HL-60 (cell line): Measurements from ENCODE around the gene PRKAR1B.

Experiments used
- DNase-seq, 2 experiments: peaks; one replicate each; pipeline ENCODE4 v3.0.0-alpha.2; 2010 to 2020; ENCODE audit warnings: low read depth in 1 of 2, low spot score in 1 of 2
- H3K27ac ChIP-seq: fragments of 250-450 bp; sonication (Bioruptor Pico); replicated peaks from 2 replicates; pipeline ENCODE4 v1.5.1; 2020; ENCODE audit warnings: mild to moderate bottlenecking, moderate library complexity
- H3K27me3 ChIP-seq: fragments of 250-450 bp; sonication (Bioruptor Pico); 2 replicates; pipeline ENCODE4 v1.5.1; 2021; ENCODE audit warnings: mild to moderate bottlenecking, moderate library complexity; ENCODE audit not compliant: insufficient read depth, poor library complexity, severe bottlenecking
- H3K4me3 ChIP-seq: replicated peaks from 2 replicates; pipeline ENCODE4 v1.5.1; 2011; ENCODE audit warnings: mild to moderate bottlenecking, control low read depth, low read length; ENCODE audit not compliant: insufficient read depth
- GABPA ChIP-seq: IDR thresholded peaks from 2 replicates; pipeline ENCODE4 v1.6.1; 2012; ENCODE audit warnings: low read depth
- POLR2AphosphoS5 ChIP-seq: IDR thresholded peaks from 2 replicates; pipeline ENCODE4 v1.6.1; 2012; ENCODE audit warnings: low read depth
- REST ChIP-seq: IDR thresholded peaks from 2 replicates; pipeline ENCODE4 v1.6.1; 2012; ENCODE audit warnings: low read depth; ENCODE audit not compliant: insufficient replicate concordance
- SPI1 ChIP-seq: IDR thresholded peaks from 2 replicates; pipeline ENCODE4 v1.6.1; 2012; ENCODE audit warnings: low read depth, mild to moderate bottlenecking, borderline replicate concordance
- TF ChIP-seq, protein P1 (sequence below): IDR thresholded peaks from one replicate; pipeline ENCODE4 v1.5.1; 2011; ENCODE audit warnings: low read length, control low read depth, inconsistent platforms; ENCODE audit not compliant: insufficient read depth

The PRKAR1B gene

DNA sequence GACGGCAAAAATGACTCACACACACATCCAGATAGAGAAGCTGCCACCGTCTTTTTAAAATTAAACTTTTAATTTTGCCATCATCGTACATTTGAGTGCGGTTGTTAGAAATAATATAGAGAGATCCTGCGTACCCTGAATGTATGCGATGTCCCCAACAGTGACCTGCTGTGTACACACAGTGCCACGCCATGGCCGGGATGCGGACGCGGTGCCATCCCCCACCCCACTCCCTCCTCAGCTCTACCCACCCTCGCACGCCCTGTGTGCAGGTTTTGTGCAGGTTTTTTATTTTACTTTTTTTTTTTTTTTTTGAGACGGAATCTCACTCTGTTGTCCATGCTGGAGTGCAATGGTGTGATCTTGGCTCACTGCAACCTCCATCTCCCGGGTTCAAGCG lies 148.7 kb downstream of the PRKAR1B start:
- no peaks in the 10 kb centered on the region for H3K27me3 ChIP-seq
- DNase-seq: no peak
- H3K4me3 ChIP-seq: no peak overlapping the region
- TF ChIP-seq, protein P1, sequence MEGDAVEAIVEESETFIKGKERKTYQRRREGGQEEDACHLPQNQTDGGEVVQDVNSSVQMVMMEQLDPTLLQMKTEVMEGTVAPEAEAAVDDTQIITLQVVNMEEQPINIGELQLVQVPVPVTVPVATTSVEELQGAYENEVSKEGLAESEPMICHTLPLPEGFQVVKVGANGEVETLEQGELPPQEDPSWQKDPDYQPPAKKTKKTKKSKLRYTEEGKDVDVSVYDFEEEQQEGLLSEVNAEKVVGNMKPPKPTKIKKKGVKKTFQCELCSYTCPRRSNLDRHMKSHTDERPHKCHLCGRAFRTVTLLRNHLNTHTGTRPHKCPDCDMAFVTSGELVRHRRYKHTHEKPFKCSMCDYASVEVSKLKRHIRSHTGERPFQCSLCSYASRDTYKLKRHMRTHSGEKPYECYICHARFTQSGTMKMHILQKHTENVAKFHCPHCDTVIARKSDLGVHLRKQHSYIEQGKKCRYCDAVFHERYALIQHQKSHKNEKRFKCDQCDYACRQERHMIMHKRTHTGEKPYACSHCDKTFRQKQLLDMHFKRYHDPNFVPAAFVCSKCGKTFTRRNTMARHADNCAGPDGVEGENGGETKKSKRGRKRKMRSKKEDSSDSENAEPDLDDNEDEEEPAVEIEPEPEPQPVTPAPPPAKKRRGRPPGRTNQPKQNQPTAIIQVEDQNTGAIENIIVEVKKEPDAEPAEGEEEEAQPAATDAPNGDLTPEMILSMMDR: no peak
- TF ChIP-seq REST (no peak), GABPA (no peak), SPI1 (no peak), POLR2AphosphoS5 (no peak)
- no peak overlapping the region for H3K27ac ChIP-seq

GRCh38 chr7:577741-578370 lies 149.2 kb downstream of the PRKAR1B start:
- Histone ChIP-seq H3K4me3 (no peak overlapping the region), H3K27me3 (no peaks in the 10 kb centered on the region), H3K27ac (no peak overlapping the region)
- TF ChIP-seq SPI1 (no peak), GABPA (no peak), REST (no peak), POLR2AphosphoS5 (no peak)
- TF ChIP-seq, protein P1: no peak
- no peak for DNase-seq

DNA sequence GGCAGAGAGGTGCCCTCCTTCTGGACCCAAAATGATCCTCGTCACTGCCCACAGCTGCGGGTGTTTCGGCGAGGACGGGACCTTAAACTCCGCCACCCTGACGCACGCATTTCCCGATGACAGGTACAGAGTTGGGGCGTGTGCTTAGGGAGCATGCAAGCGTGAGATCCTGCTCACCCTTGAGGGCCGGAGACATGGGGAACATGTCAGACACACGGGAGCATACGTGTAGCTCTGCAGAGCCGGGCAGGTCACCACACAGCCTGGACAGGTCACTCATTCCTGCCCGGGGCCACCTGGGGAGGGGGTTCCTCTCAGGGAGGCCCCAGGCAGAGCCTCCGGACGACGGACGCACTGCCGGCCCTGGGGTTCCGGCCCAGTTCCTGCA lies 149.8 kb downstream of the PRKAR1B start:
- DNase-seq: no peak
- Histone ChIP-seq H3K27me3 (no peaks in the 10 kb centered on the region), H3K27ac (no peak overlapping the region), H3K4me3 (no peak overlapping the region)
- TF ChIP-seq REST (no peak), GABPA (no peak), SPI1 (no peak), POLR2AphosphoS5 (no peak)
- TF ChIP-seq, protein P1: no peak
